H1 (cell line): ENCODE data around the gene SRGAP3. TPM values are rescaled to one million over a fixed set of nuclear protein-coding genes. Genes with fewer than 3 reads are reported as not detected.

Source experiments
- CTCF ChIA-PET: fragments of 300-600 bp; sonication (Branson Sonifier 250); formaldehyde crosslinking; loops from one replicate; lab custom pipeline; 2021; ENCODE audit not compliant: partially characterized antibody; lab: Charles Lee
- POLR2A ChIA-PET: fragments of 300-600 bp; sonication (Branson Sonifier 250); formaldehyde crosslinking; loops from one replicate; lab custom pipeline; 2021; ENCODE audit warnings: inconsistent platforms; ENCODE audit not compliant: partially characterized antibody; lab: Charles Lee
- DNase-seq, 2 experiments: peaks; one replicate each; pipeline versions ENCODE4 v3.0.0 to v3.0.0-alpha.2; 2010 to 2022; ENCODE audit warnings: low spot score in 2 of 2, low read depth in 1 of 2, mixed read lengths in 1 of 2
- FAIRE-seq: peaks from 2 replicates; lab custom pipeline; 2011; peaks lifted over from hg19 to GRCh38; lab: Jason Lieb, UNC
- H2AFZ ChIP-seq: 2 replicates; pipeline ENCODE4 v1.8.1; 2012; ENCODE audit warnings: low read length, inconsistent platforms
- H2AK5ac ChIP-seq: 2 replicates; pipeline ENCODE4 v1.6.1; 2013; ENCODE audit warnings: low read depth, low read length
- H2BK120ac ChIP-seq: replicated peaks from 2 replicates; pipeline ENCODE3; 2013; ENCODE audit warnings: low read depth, low read length, inconsistent platforms
- H2BK12ac ChIP-seq: 2 replicates; pipeline ENCODE4 v1.6.1; 2013; ENCODE audit warnings: low read depth, low read length
- H2BK15ac ChIP-seq: 2 replicates; pipeline ENCODE4 v1.6.1; 2013; ENCODE audit warnings: low read length
- H2BK20ac ChIP-seq: 2 replicates; pipeline ENCODE4 v1.6.1; 2013; ENCODE audit warnings: low read length
- H2BK5ac ChIP-seq: 2 replicates; pipeline ENCODE4 v1.6.1; 2013; ENCODE audit warnings: low read depth, low read length
- H3K14ac ChIP-seq: 2 replicates; pipeline ENCODE4 v1.6.1; 2013; ENCODE audit warnings: inconsistent platforms; ENCODE audit not compliant: insufficient read length
- H3K18ac ChIP-seq: 2 replicates; pipeline ENCODE4 v1.6.1; 2013; ENCODE audit warnings: low read length; ENCODE audit errors: extremely low read depth
- H3K23ac ChIP-seq: 2 replicates; pipeline ENCODE4 v1.6.1; 2013; ENCODE audit warnings: inconsistent platforms; ENCODE audit not compliant: insufficient read length
- H3K23me2 ChIP-seq: 2 replicates; pipeline ENCODE4 v1.6.1; 2013; ENCODE audit warnings: low read depth, low read length
- H3K27ac ChIP-seq: 2 replicates; pipeline ENCODE4 v1.6.1; 2011; ENCODE audit warnings: low read depth, low read length, inconsistent platforms
- H3K27me3 ChIP-seq, 4 experiments: replicated peaks in 1 of 4; 1 replicate in 1 of 4; 2 replicates in 3 of 4; pipeline versions ENCODE4 v1.6.1 to v1.8.1; 2011 to 2013; ENCODE audit warnings: low read length in 3 of 4, mild to moderate bottlenecking in 3 of 4, inconsistent platforms in 2 of 4, mixed read lengths in 2 of 4, moderate library complexity in 1 of 4; ENCODE audit not compliant: control insufficient read depth in 3 of 4, insufficient read depth in 3 of 4; ENCODE audit errors: extremely low read depth in 1 of 4
- H3K36me3 ChIP-seq, 4 experiments: 2 replicates each; pipeline versions ENCODE4 v1.6.1 to v1.8.1; 2011 to 2013; ENCODE audit warnings: mild to moderate bottlenecking in 4 of 4, low read length in 3 of 4, moderate library complexity in 2 of 4, control low read depth in 1 of 4, inconsistent platforms in 1 of 4; ENCODE audit not compliant: insufficient read depth in 4 of 4, control insufficient read depth in 2 of 4
- H3K4ac ChIP-seq: replicated peaks from 2 replicates; pipeline ENCODE3; 2013; ENCODE audit warnings: low read length, low read depth, mixed read lengths, inconsistent platforms; ENCODE audit not compliant: insufficient read length
- H3K4me1 ChIP-seq, 4 experiments: replicated peaks in 1 of 4; 1 replicate in 1 of 4; 2 replicates in 3 of 4; pipeline versions ENCODE4 v1.6.1 to v1.8.1; 2011 to 2013; ENCODE audit warnings: low read length in 3 of 4, inconsistent platforms in 2 of 4, mixed read lengths in 1 of 4; ENCODE audit not compliant: insufficient read depth in 4 of 4, control insufficient read depth in 3 of 4
- H3K4me2 ChIP-seq, 2 experiments: 2 replicates each; pipeline versions ENCODE4 v1.6.1 to v1.8.1; 2011 to 2013; ENCODE audit warnings: low read depth in 2 of 2, low read length in 2 of 2, control low read depth in 1 of 2, inconsistent platforms in 1 of 2, mild to moderate bottlenecking in 1 of 2; ENCODE audit not compliant: insufficient read depth in 1 of 2
- H3K4me3 ChIP-seq, 4 experiments: fragments of 200-600, 300-600 bp in 1 of 4; sonication (generic), shearing (Covaris generic), sonication (Bioruptor Twin) in 1 of 4; 2 replicates each; pipeline versions ENCODE4 v1.5.1 to v1.8.1; 2011 to 2016; ENCODE audit warnings: low read length in 4 of 4, low read depth in 3 of 4, control low read depth in 2 of 4, inconsistent platforms in 2 of 4, mild to moderate bottlenecking in 2 of 4, mixed read lengths in 1 of 4, moderate library complexity in 1 of 4; ENCODE audit not compliant: insufficient read depth in 2 of 4; ENCODE audit errors: extremely low read depth in 1 of 4
- H3K56ac ChIP-seq: replicated peaks from 2 replicates; pipeline ENCODE3; 2013; ENCODE audit warnings: low read depth, mild to moderate bottlenecking, mixed read lengths, low read length, inconsistent platforms; ENCODE audit not compliant: insufficient read length
- H3K79me1 ChIP-seq: 2 replicates; pipeline ENCODE4 v1.6.1; 2013; ENCODE audit warnings: low read depth, low read length, control low read depth
- H3K79me2 ChIP-seq, 2 experiments: 2 replicates each; pipeline versions ENCODE4 v1.6.1 to v1.8.1; 2012 to 2013; ENCODE audit warnings: low read length in 2 of 2, mild to moderate bottlenecking in 2 of 2, inconsistent platforms in 1 of 2; ENCODE audit not compliant: insufficient read depth in 2 of 2, control insufficient read depth in 1 of 2
- H3K9ac ChIP-seq, 4 experiments: replicated peaks in 1 of 4; 1 replicate in 1 of 4; 2 replicates in 3 of 4; pipeline versions ENCODE4 v1.6.1 to v1.8.1; 2011 to 2013; ENCODE audit warnings: low read depth in 3 of 4, low read length in 3 of 4, control low read depth in 2 of 4, mild to moderate bottlenecking in 2 of 4, moderate library complexity in 2 of 4, inconsistent platforms in 1 of 4; ENCODE audit errors: extremely low read depth in 1 of 4
- H3K9me3 ChIP-seq, 2 experiments: 2 replicates each; pipeline versions ENCODE4 v1.6.1 to v1.8.1; 2012 to 2013; ENCODE audit warnings: mild to moderate bottlenecking in 2 of 2, moderate library complexity in 2 of 2, control low read depth in 1 of 2, inconsistent platforms in 1 of 2, low read depth in 1 of 2, low read length in 1 of 2, mixed read lengths in 1 of 2; ENCODE audit not compliant: insufficient read depth in 2 of 2
- H4K20me1 ChIP-seq, 2 experiments: replicated peaks in 1 of 2; 2 replicates each; pipeline versions ENCODE3 to v1.8.1; 2011 to 2013; ENCODE audit warnings: inconsistent platforms in 2 of 2, low read length in 2 of 2, mild to moderate bottlenecking in 1 of 2; ENCODE audit not compliant: insufficient read depth in 2 of 2, control insufficient read depth in 1 of 2
- H4K5ac ChIP-seq: 2 replicates; pipeline ENCODE4 v1.6.1; 2013; ENCODE audit warnings: low read length, low read depth, mixed read lengths, inconsistent platforms; ENCODE audit not compliant: insufficient read length
- H4K8ac ChIP-seq: 2 replicates; pipeline ENCODE4 v1.8.0; 2013; ENCODE audit warnings: mild to moderate bottlenecking, moderate library complexity, low read length, inconsistent platforms; ENCODE audit not compliant: insufficient read depth; ENCODE audit errors: extremely low read depth
- H4K91ac ChIP-seq: replicated peaks from 2 replicates; pipeline ENCODE3; 2013; ENCODE audit warnings: low read length, mixed read lengths, inconsistent platforms; ENCODE audit not compliant: insufficient read length
- ASH2L ChIP-seq: fragments of 200-600, 300-600 bp; sonication (generic); IDR thresholded peaks from one replicate; pipeline ENCODE4 v1.7.1; 2017; ENCODE audit warnings: low read length
- BRCA1 ChIP-seq: IDR thresholded peaks from 2 replicates; pipeline ENCODE4 v1.6.1; 2012; ENCODE audit warnings: low read depth, low read length, improper control_type of control experiment
- CBX8 ChIP-seq: fragments of 300-800, 300-1000 bp; sonication (generic); IDR thresholded peaks from 2 replicates; pipeline ENCODE4 v1.7.1; 2016; ENCODE audit warnings: low read depth, low read length, borderline replicate concordance
- CREB1 ChIP-seq: IDR thresholded peaks from 2 replicates; pipeline ENCODE4 v1.6.1; 2012; ENCODE audit warnings: inconsistent platforms
- HDAC2 ChIP-seq, 2 experiments: fragments of 300-600 bp in 1 of 2; sonication (generic) in 1 of 2; IDR thresholded peaks; 2 replicates each; pipeline ENCODE4 v1.6.1; 2011 to 2012; ENCODE audit warnings: low read depth in 2 of 2, low read length in 2 of 2, mild to moderate bottlenecking in 2 of 2, moderate library complexity in 2 of 2, borderline replicate concordance in 1 of 2, inconsistent platforms in 1 of 2
- RAD21 ChIP-seq, 2 experiments: IDR thresholded peaks in 1 of 2; conservative IDR thresholded peaks in 1 of 2; 2 replicates each; pipeline ENCODE4 v1.6.1; 2011; ENCODE audit warnings: low read depth in 2 of 2, low read length in 2 of 2, improper control_type of control experiment in 1 of 2, inconsistent platforms in 1 of 2, mild to moderate bottlenecking in 1 of 2, moderate library complexity in 1 of 2
- SAP30 ChIP-seq: fragments of 300-600 bp; sonication (generic); IDR thresholded peaks from 2 replicates; pipeline ENCODE4 v1.7.1; 2012; ENCODE audit warnings: low read length, moderate library complexity, mild to moderate bottlenecking, inconsistent platforms; ENCODE audit not compliant: insufficient read depth, insufficient replicate concordance
- SIN3A ChIP-seq, 2 experiments: IDR thresholded peaks in 1 of 2; conservative IDR thresholded peaks in 1 of 2; 2 replicates each; pipeline ENCODE4 v1.6.1; 2011 to 2012; ENCODE audit warnings: low read length in 2 of 2, improper control_type of control experiment in 1 of 2, low read depth in 1 of 2, mild to moderate bottlenecking in 1 of 2
- SIX5 ChIP-seq: IDR thresholded peaks from 2 replicates; pipeline ENCODE4 v1.6.1; 2011; ENCODE audit warnings: mild to moderate bottlenecking, low read depth, low read length
- SRF ChIP-seq: IDR thresholded peaks from 2 replicates; pipeline ENCODE4 v1.6.1; 2011; ENCODE audit warnings: mild to moderate bottlenecking, low read depth, low read length, moderate library complexity
- WGBS, 2 experiments: shearing (Covaris generic) in 1 of 2; methylation state at CpG; one replicate each; pipeline versions ENCODE4 v1.1.6 to v1.1.7; 2013 to 2015; ENCODE audit warnings: low lambda C conversion rate in 2 of 2, mixed read lengths in 2 of 2, inconsistent platforms in 1 of 2, low coverage in 1 of 2, missing lambda C conversion rate in 1 of 2; ENCODE audit not compliant: insufficient replicate concordance in 2 of 2, insufficient coverage in 1 of 2, insufficient read length in 1 of 2; ENCODE audit errors: extremely low coverage in 1 of 2, missing lambda C conversion rate in 1 of 2; 5-methylcytosine and 5-hydroxymethylcytosine counted together
- polyA plus RNA-seq, 7 experiments: library from polyadenylated mRNA; depleted of rRNA in 3 of 7; stranded (reverse) in 5 of 7; unstranded in 2 of 7; fragments of >200 nt in 5 of 7; fragments of 200-250 nt in 2 of 7; gene quantifications; 1 replicate in 5 of 7; 2 replicates in 1 of 7; 4 replicates in 1 of 7; pipeline versions ENCODE4 v1.2.1 to v1.2.3, GENCODE V29; 2011 to 2013; ENCODE audit warnings: missing spikeins in 2 of 7, mixed read lengths in 2 of 7
- total RNA-seq: library from RNA; stranded (reverse); fragmentation: NEBNext Ultra II Directional; extraction: Animal tissue kit (Norgen Biotek cat#: 25700); gene quantifications from 2 replicates; pipeline ENCODE4 v1.2.1, GENCODE V29; 2021
- TF ChIP-seq, protein P1 (sequence below): IDR thresholded peaks from 2 replicates; pipeline ENCODE4 v1.6.1; 2012; ENCODE audit warnings: inconsistent platforms

SRGAP3 gene
- total and polyA plus RNA-seq, 2 of the 8 experiments (the other 6 are each of a cell fraction or from before 2014, with no cell fraction given) = 5.8 to 11.4 TPM

DNA sequence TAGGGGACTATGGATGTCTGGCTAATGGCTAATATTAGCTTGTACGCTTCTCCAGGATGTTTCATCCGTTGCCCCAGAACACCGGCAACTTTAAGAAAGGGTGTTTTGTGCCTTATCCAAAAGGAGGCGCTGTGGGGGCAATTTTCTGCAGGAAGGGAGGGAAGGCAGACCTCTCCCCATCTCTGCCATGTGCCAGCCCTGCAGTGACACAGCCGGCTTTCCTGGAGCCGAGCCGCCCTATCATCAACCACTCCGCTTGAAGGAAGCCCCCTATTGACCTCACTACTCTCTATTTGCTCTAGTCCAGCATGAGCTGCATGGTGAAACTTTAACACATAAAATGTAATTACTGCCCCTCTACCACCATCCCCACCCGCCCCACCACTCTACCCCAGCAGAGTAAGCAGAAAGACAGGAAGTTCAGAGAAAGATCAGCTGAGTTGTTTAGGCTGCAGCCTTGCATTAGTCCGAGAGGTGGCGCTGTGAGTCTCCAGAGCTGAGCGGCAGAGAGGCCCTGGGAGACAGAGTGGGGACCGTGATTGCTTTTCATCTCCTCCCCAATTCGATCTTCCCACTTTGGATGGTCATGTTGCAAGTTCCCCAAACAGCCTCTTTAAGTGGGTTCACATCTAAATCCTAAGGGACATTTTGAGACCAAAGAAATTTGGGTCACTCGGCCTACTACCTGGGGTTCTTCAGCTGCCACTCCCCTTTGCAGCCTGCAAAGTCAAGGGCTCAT is 261.6 kb downstream of the SRGAP3 start:
- Histone ChIP-seq H3K79me1 (no peaks in the 10 kb centered on the region), H2AFZ (no peak overlapping the region), H3K27ac (no peak overlapping the region), H3K9me3 (no peaks in the 10 kb centered on the region; a peak in 1 of 4 replicates), H3K27me3 (no peaks in the 10 kb centered on the region), H3K14ac (no peak overlapping the region), H3K4me2 (peak overlapping the region; percentile 46 to 58; a peak in 3 of 4 replicates), H3K4ac (no peak overlapping the region), H3K79me2 (no peaks in the 10 kb centered on the region), H4K8ac (no peak overlapping the region), H3K56ac (no peak overlapping the region), H2BK5ac (no peak overlapping the region), H3K4me1 (peaks cover 0 to 5% (median 2%) of the 10 kb centered on the region in 4 experiments; a peak in 6 of 7 replicates), H4K91ac (no peak overlapping the region), H2AK5ac (no peak overlapping the region), H2BK12ac (no peak overlapping the region), H3K4me3 (peak overlapping the region in 2 of 4 experiments; percentile 11 to 43; a peak in 3 of 8 replicates), H4K5ac (no peak overlapping the region), H3K23ac (no peak overlapping the region), H4K20me1 (no peaks in the 10 kb centered on the region), H3K9ac (no peak overlapping the region), H3K36me3 (no peaks in the 10 kb centered on the region), H3K23me2 (no peaks in the 10 kb centered on the region), H3K18ac (no peak overlapping the region; the same call in 1 of the 2 replicates), H2BK20ac (no peak overlapping the region), H2BK15ac (no peak overlapping the region), H2BK120ac (no peak overlapping the region)
- FAIRE-seq (peak; percentile 94), DNase-seq (peak; percentile 50 to 88)
- 28% methylated on average over 15 of the region's 15 CpGs; no CpG with 5 or more reads in 1 of the 2 experiments for WGBS, 2 experiments
- ChIA-PET CTCF (interaction anchor here (0.5 to 13.2 kb wide), 72 partner anchors 10 to 428 kb away, joined by 3 to 200 read pairs (median 5); partner anchors contain the start of genes SRGAP3 and THUMPD3), POLR2A (interaction anchor here (0.5 to 1.7 kb wide), 4 partner anchors 26 to 668 kb away, joined by 3 to 4 read pairs (median 4); no protein-coding TSS in a partner anchor)
- no peak for TF ChIP-seq HDAC2 (IDR thresholded peaks at IDR 0.05; ENCODE audit: borderline replicate concordance in 1 of 2, low read depth in 2 of 2, low read length in 2 of 2)
- peak; percentile 73 for TF ChIP-seq SAP30
- TF ChIP-seq SIX5 = no peak
- TF ChIP-seq BRCA1 = no peak
- peak; percentile 82 to 87 for TF ChIP-seq RAD21 (IDR thresholded peaks at IDR 0.05 in 1 of 2, conservative IDR thresholded peaks at IDR 0.05 in 1 of 2; ENCODE audit: low read depth in 2 of 2, low read length in 2 of 2)
- TF ChIP-seq CREB1 = peak; percentile 20; the same call in 1 of the 2 replicates
- TF ChIP-seq ASH2L = peak; percentile 49
- TF ChIP-seq SIN3A (conservative IDR thresholded peaks at IDR 0.05 in 1 of 2, IDR thresholded peaks at IDR 0.05 in 1 of 2; ENCODE audit: low read depth in 1 of 2, low read length in 2 of 2) = 0 out of 4 replicates have a peak, but pooled peaks of 1 of the 2 experiments have one; percentile 57
- no peak for TF ChIP-seq CBX8
- no peak for TF ChIP-seq SRF
- TF ChIP-seq, protein P1, sequence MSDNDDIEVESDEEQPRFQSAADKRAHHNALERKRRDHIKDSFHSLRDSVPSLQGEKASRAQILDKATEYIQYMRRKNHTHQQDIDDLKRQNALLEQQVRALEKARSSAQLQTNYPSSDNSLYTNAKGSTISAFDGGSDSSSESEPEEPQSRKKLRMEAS = peak; percentile 97
